Stimulated activated CD8-positive, alpha-beta memory T cell treated with anti-CD3 and anti-CD28 coated beads, Interleukin-12 subunit alpha, Interleukin-12 subunit beta, amount 100 ng/mL, for 1 hour (primary cell): ENCODE results near the gene ERN1.

Source experiments
- DNase-seq: peaks from one replicate; pipeline ENCODE4 v3.0.0-alpha.2; 2020; ENCODE audit warnings: low read depth

The ERN1 gene

GRCh38 chr17:64109400-64109799, 20.5 kb downstream of the ERN1 start:
- DNase-seq = no peak

GRCh38 chr17:64107500-64108236, 22.3 kb downstream of the ERN1 start:
- DNase-seq = no peak

- no peak for DNase-seq
Measured at GRCh38 chr17:64106918-64107317, 23.0 kb downstream of the ERN1 start.

GRCh38 chr17:64103391-64104364, 26.3 kb downstream of the ERN1 start:
- no peak for DNase-seq

- no peak for DNase-seq
Measured at GRCh38 chr17:64102627-64103390, 27.1 kb downstream of the ERN1 start.

GRCh38 chr17:64099543-64099942, 30.4 kb downstream of the ERN1 start:
- no peak for DNase-seq

- no peak for DNase-seq
Measured at GRCh38 chr17:64097196-64097936, 32.6 kb downstream of the ERN1 start.

GRCh38 chr17:64096037-64096436, 33.9 kb downstream of the ERN1 start:
- DNase-seq = no peak

- DNase-seq = no peak
Measured at GRCh38 chr17:64095144-64095882, 34.6 kb downstream of the ERN1 start.

- no peak for DNase-seq
Measured at GRCh38 chr17:64094412-64094811, 35.5 kb downstream of the ERN1 start.

- no peak for DNase-seq
Measured at GRCh38 chr17:64092952-64093451, 36.9 kb downstream of the ERN1 start.

GRCh38 chr17:64092113-64092512, 37.8 kb downstream of the ERN1 start:
- DNase-seq = no peak

- no peak for DNase-seq
Measured at GRCh38 chr17:64091571-64091970, 38.4 kb downstream of the ERN1 start.

- no peak for DNase-seq
Measured at GRCh38 chr17:64091116-64091515, 38.8 kb downstream of the ERN1 start.

- DNase-seq = no peak
Measured at GRCh38 chr17:64090144-64090543, 39.8 kb downstream of the ERN1 start.

GRCh38 chr17:64087252-64088005, 42.5 kb downstream of the ERN1 start:
- no peak for DNase-seq

- DNase-seq = no peak
Measured at GRCh38 chr17:64085650-64086005, 44.3 kb downstream of the ERN1 start.

GRCh38 chr17:64084940-64085649, 44.8 kb downstream of the ERN1 start:
- DNase-seq = no peak
